IPS-15b (cell line): ENCODE data around the gene C12orf76.
"Not testable (repeated sequence)": the region's sequence is repeated elsewhere in the genome, so short reads cannot be mapped to it uniquely, and the experiment has no call there.

Experiments
- H3K27me3 ChIP-seq: one replicate; pipeline ENCODE4 v1.6.1; 2013; ENCODE audit warnings: low read length; ENCODE audit not compliant: control insufficient read depth, insufficient read depth
- H3K36me3 ChIP-seq: one replicate; pipeline ENCODE4 v1.6.1; 2013; ENCODE audit warnings: low read length; ENCODE audit not compliant: control insufficient read depth, insufficient read depth
- H3K4me1 ChIP-seq: one replicate; pipeline ENCODE4 v1.6.1; 2013; ENCODE audit warnings: mild to moderate bottlenecking, low read length; ENCODE audit not compliant: control insufficient read depth, insufficient read depth
- H3K4me3 ChIP-seq: one replicate; pipeline ENCODE4 v1.5.1; 2013; ENCODE audit warnings: low read depth, low read length
- H3K9ac ChIP-seq: one replicate; pipeline ENCODE4 v1.6.1; 2013; ENCODE audit warnings: low read depth, mild to moderate bottlenecking, low read length
- H3K9me3 ChIP-seq: one replicate; pipeline ENCODE4 v1.6.1; 2013; ENCODE audit warnings: mild to moderate bottlenecking, low read length; ENCODE audit not compliant: control insufficient read depth, insufficient read depth

Gene C12orf76, protein sequence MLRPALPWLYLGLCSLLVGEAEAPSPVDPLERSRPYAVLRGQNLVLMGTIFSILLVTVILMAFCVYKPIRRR

DNA sequence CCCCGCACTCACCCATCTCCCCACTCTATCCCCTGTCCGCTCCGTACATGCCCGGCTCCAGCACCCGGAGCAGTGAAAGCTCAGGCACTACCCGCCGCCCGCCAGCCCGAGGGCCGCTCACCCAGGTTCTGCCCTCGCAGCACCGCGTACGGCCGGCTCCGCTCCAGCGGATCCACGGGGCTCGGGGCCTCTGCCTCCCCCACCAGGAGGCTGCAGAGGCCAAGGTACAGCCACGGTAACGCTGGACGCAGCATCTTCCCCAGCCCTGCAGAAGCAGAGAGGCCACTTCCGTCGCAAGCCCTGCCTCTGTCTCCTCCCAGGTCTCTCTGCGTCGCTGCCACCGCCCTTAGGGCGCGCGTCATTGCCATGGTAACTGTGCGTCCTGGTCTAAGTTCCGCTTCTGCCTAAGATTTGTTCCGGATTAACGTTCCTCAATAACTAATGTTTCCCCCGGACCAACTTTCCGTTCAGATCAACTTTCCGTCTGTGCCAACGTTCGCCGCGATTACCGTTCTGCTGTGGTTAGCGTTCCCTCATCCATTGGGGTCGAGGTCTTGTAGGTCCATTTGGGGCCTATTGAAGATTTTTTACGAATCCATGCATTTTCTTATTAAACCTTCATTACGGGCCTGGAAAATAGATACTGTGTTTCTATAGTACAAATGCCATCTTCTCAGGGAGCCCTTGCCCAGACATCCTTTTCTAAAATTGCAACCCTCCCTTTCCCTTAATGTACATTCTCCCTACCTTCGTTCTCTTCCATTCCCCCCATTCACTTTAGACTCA, at the start of gene C12orf76:
Gene C12orf76, minus strand, starts transcription at position 281 of the 786 bp plus-strand sequence. Its CDS starts 27 bp downstream, at position 254.
- no peaks in the 10 kb centered on the region for H3K27me3 ChIP-seq
- peak within 1 kb of the TSS; percentile 62 for H3K9ac ChIP-seq
- H3K36me3 ChIP-seq = no peaks in the 10 kb centered on the region
- no peaks in the 10 kb centered on the region for H3K9me3 ChIP-seq
- H3K4me3 ChIP-seq = peak within 1 kb of the TSS; percentile 86
- H3K4me1 ChIP-seq = no peaks in the 10 kb centered on the region

GRCh38 chr12:110093631-110094311, 45.4 kb upstream of the C12orf76 start:
- Histone ChIP-seq H3K4me1 (no peaks in the 10 kb centered on the region), H3K36me3 (no peaks in the 10 kb centered on the region), H3K9ac (no peak overlapping the region), H3K9me3 (no peaks in the 10 kb centered on the region), H3K4me3 (no peak overlapping the region), H3K27me3 (no peaks in the 10 kb centered on the region)

- H3K4me3 ChIP-seq = no peak overlapping the region
- H3K4me1 ChIP-seq = no peaks in the 10 kb centered on the region
These were observed 42.9 kb upstream of the C12orf76 start for GRCh38 chr12:110091136-110091711.

GRCh38 chr12:110090266-110091135, 42.2 kb upstream of the C12orf76 start:
- no peaks in the 10 kb centered on the region for H3K36me3 ChIP-seq
- H3K27me3 ChIP-seq = no peaks in the 10 kb centered on the region
- H3K4me1 ChIP-seq = no peaks in the 10 kb centered on the region
- no peak overlapping the region for H3K4me3 ChIP-seq
- H3K9me3 ChIP-seq = no peaks in the 10 kb centered on the region
- H3K9ac ChIP-seq = no peak overlapping the region

More at GRCh38 chr12:110091136-110091711, 42.9 kb upstream of the C12orf76 start:
- Histone ChIP-seq H3K9me3 (no peaks in the 10 kb centered on the region), H3K36me3 (no peaks in the 10 kb centered on the region), H3K27me3 (no peaks in the 10 kb centered on the region), H3K9ac (no peak overlapping the region)

DNA sequence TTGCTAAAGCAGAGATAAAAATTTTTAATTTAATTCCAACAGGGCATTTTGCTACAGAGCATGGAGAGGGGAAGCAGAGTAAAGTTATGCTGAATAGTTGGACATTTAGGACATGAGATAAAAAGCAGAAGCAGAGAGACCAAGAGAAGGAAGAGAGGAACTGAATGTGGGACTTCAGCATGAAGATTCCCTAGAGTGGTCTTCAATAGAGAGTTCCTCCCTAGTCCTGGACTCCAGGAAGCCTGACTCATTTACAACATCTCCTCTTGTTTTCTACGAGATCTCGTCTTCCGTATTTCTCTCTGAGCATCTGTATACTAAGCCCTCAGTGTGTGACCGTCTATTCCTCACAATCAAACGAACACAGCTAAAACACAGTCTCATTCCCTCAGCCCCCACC, 40.6 kb upstream of the C12orf76 start:
- Histone ChIP-seq H3K9ac (no peak overlapping the region), H3K36me3 (no peaks in the 10 kb centered on the region), H3K4me3 (no peak overlapping the region), H3K4me1 (no peaks in the 10 kb centered on the region), H3K9me3 (no peaks in the 10 kb centered on the region), H3K27me3 (no peaks in the 10 kb centered on the region)

- not testable (repeated sequence) for H3K36me3 ChIP-seq, H3K9me3 ChIP-seq, H3K4me3 ChIP-seq, H3K4me1 ChIP-seq, H3K27me3 ChIP-seq, H3K9ac ChIP-seq
These were observed 39.9 kb upstream of the C12orf76 start for GRCh38 chr12:110088216-110088615.

DNA sequence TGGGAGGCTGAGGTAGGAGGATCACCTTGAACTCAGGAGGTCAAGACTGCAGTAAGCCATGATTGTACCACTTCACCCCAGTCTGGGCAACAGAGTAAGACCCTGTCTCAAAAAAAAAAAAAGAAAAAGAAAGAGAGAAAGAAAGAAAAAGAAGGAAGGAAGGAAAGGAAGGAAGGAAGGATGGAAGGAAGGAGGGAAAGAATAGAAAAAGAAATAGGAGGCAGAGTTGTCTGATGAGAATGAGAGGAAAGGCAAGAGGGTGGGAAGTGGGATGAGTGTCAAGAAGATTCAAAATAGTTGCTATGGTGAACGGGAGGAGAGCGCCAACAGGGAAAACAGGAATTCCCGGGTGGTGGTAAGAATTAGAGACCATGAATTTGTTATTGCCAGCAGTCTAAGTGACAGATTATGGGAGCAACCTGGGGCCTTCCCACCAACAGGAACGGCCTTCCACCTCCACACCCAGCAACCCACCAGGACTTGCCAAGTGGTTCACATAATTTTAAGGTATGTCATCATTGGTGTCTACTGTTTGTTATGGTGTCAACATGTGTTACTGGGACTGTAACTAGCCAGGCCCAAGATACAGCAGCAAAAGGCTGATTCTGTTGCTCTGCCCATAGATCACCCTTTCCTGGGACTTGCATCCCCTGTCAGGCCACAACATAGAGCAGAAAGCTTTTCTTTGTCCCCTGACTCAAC, 36.1 kb upstream of the C12orf76 start:
- Histone ChIP-seq H3K9ac (no peak overlapping the region), H3K4me1 (no peaks in the 10 kb centered on the region), H3K9me3 (no peaks in the 10 kb centered on the region), H3K36me3 (no peaks in the 10 kb centered on the region), H3K27me3 (no peaks in the 10 kb centered on the region), H3K4me3 (no peak overlapping the region)

- Histone ChIP-seq H3K27me3 (no peaks in the 10 kb centered on the region), H3K4me1 (no peaks in the 10 kb centered on the region), H3K9ac (no peak overlapping the region), H3K36me3 (no peaks in the 10 kb centered on the region), H3K4me3 (no peak overlapping the region), H3K9me3 (no peaks in the 10 kb centered on the region)
These were observed 32.1 kb upstream of the C12orf76 start for GRCh38 chr12:110080410-110080809.

DNA sequence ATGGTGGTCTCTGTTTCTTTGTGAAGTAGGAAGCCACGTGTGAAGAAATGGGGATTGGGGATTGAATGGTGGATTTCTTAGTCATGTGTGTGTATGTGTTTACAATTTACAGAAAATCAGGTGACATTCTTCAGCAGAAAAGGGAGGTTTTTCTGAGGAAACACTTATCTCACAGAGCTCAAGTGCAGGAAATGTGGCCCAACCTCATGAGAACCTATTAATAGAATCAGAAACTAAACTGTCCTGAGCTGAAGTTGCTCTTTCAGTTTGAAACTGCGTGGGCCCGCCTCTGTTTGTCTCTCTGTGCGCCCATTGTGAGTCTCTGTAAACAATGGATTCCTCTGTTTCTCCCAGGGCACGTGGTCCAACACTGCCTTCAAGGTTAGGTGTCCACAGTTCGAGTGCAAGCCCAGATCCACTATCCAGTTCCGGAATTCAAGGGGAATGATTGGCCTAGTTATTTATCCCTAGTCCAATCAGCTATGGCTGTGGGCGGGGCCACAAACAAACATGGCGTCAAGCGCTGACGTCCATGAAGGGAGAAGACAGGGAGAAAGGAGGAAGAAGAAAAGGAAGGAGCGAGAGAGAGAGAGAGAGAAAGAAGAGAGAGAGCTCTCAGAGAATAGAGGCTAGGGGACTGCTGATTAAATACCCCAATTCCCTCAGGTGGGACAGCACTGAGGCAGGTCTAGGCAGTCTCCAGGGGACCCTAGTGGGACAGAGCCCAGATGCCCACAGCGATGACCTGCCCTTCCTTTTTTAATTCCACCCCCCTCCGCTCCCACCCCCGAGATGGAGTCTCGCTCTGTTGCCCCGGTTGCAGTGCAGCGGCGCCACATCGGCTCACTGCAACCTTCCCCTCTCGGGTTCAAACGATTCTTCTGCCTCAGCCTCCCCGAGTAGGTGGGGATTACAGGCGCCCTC, 31.4 kb upstream of the C12orf76 start:
- Histone ChIP-seq H3K9ac (no peak overlapping the region), H3K4me1 (no peaks in the 10 kb centered on the region), H3K36me3 (no peaks in the 10 kb centered on the region), H3K4me3 (no peak overlapping the region), H3K9me3 (no peaks in the 10 kb centered on the region), H3K27me3 (no peaks in the 10 kb centered on the region)

GRCh38 chr12:110077800-110078199, 29.5 kb upstream of the C12orf76 start:
- Histone ChIP-seq H3K4me3 (no peak overlapping the region), H3K27me3 (no peaks in the 10 kb centered on the region), H3K9me3 (no peaks in the 10 kb centered on the region), H3K4me1 (no peaks in the 10 kb centered on the region), H3K9ac (no peak overlapping the region), H3K36me3 (no peaks in the 10 kb centered on the region)
